ENCODE data around the gene TGIF2. TPM values are rescaled to one million over a fixed set of nuclear protein-coding genes. Genes with fewer than 3 reads are reported as not detected.

The TGIF2 gene
- total RNA-seq, 1 donor from 2014 or later: 50.6 TPM

DNA sequence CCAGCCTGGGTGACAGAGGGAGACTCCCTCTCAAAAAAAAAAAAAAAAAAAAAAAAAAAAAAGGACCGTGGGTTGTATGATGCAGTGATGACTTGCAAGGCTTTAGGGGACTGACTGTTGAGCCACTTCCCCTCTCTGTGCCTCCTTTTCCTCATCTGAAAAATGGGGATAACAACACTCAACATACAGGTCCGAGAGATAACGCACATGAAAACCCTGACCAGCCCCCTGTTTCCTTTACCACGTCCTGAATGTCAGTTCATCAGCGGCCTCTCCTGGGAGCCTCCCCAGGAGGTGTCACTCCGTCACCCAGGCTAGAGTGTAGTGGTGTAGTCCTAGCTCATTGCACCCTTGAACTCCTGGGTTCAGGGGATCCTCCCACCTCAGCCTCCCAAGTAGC lies 68.7 kb downstream of the TGIF2 start:
- Mint-ChIP-seq H3K4me1 (ENCODE audit: low read depth) (peaks cover 45% of the 10 kb centered on the region), H3K4me3 (ENCODE audit: low read depth) (no peak overlapping the region), H3K9me3 (no peaks in the 10 kb centered on the region), H3K27me3 (ENCODE audit: low read depth) (no peaks in the 10 kb centered on the region), H3K36me3 (ENCODE audit: low read depth) (peaks cover 70% of the 10 kb centered on the region), H3K27ac (peak overlapping the region; percentile 88)
- intact Hi-C loops (cut with micrococcal nuclease): loop anchor here (10.0 kb wide), 1 partner anchor 113 kb away; no protein-coding TSS in a partner anchor
- no peak for DNase-seq (ENCODE audit: low spot score)

Other genes starting within 250 kb of the TGIF2 start
- 4.0 and 4.2 TPM in 2 replicates for gene MYL9, start 32.1 kb upstream of the TGIF2 start, total RNA-seq
- gene RAB5IF, start 32.2 kb downstream of the TGIF2 start, total RNA-seq: 94.5 and 99.0 TPM in 2 replicates
- gene SLA2, start 72.6 kb downstream of the TGIF2 start, total RNA-seq: 54.9 and 56.5 TPM in 2 replicates
- 26.0 and 26.8 TPM in 2 replicates for gene NDRG3, start 172.5 kb downstream of the TGIF2 start, total RNA-seq
- gene DSN1, start 200.2 kb downstream of the TGIF2 start, total RNA-seq: 24.0 and 28.6 TPM in 2 replicates